BE2C (cell line): ENCODE measurements around the gene CDC42BPA.

Source experiments
- DNase-seq: peaks from one replicate; pipeline ENCODE4 v3.0.0-alpha.2; 2020
- H3K27me3 ChIP-seq: fragments of 250-450 bp; sonication (Bioruptor Pico); 2 replicates; pipeline ENCODE4 v1.5.1; 2020; ENCODE audit warnings: mild to moderate bottlenecking
- H3K36me3 ChIP-seq: fragments of 250-450 bp; sonication (Bioruptor Pico); 2 replicates; pipeline ENCODE4 v1.5.1; 2020; ENCODE audit warnings: mild to moderate bottlenecking
- H3K4me1 ChIP-seq: fragments of 250-450 bp; sonication (Bioruptor Pico); 2 replicates; pipeline ENCODE4 v1.5.1; 2020
- H3K4me3 ChIP-seq: 2 replicates; pipeline ENCODE4 v1.5.1; 2011; ENCODE audit warnings: low read depth, low read length
- H3K9me3 ChIP-seq: fragments of 250-450 bp; sonication (Bioruptor Pico); 2 replicates; pipeline ENCODE4 v1.5.1; 2020
- TF ChIP-seq, protein P1 (sequence below): IDR thresholded peaks from 2 replicates; pipeline ENCODE4 v1.5.1; 2012; ENCODE audit warnings: mild to moderate bottlenecking, low read depth, low read length

CDC42BPA gene

DNA sequence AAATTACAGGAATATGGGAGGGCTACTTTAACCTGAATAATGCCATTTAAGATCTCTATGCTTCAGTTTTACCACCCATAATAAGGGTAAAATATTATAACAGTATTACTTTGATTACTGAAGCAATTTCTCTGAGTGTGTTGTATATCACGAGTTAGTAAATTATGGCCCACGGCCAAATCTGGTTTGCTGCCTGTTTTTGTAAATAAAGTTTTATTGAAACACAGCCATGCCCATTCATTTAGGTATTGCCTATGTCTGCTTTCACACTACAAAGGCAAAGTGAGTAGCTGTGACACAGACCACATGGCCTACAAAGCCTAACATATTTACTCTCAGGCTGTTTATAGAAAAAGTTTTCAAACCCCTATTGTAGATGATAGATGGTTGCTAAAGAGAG, 156.8 kb downstream of the CDC42BPA start:
- no peaks in the 10 kb centered on the region for H3K27me3 ChIP-seq
- H3K36me3 ChIP-seq: peaks cover 9% of the 10 kb centered on the region
- H3K4me3 ChIP-seq: no peak overlapping the region
- peaks cover 8% of the 10 kb centered on the region for H3K4me1 ChIP-seq
- TF ChIP-seq, protein P1, sequence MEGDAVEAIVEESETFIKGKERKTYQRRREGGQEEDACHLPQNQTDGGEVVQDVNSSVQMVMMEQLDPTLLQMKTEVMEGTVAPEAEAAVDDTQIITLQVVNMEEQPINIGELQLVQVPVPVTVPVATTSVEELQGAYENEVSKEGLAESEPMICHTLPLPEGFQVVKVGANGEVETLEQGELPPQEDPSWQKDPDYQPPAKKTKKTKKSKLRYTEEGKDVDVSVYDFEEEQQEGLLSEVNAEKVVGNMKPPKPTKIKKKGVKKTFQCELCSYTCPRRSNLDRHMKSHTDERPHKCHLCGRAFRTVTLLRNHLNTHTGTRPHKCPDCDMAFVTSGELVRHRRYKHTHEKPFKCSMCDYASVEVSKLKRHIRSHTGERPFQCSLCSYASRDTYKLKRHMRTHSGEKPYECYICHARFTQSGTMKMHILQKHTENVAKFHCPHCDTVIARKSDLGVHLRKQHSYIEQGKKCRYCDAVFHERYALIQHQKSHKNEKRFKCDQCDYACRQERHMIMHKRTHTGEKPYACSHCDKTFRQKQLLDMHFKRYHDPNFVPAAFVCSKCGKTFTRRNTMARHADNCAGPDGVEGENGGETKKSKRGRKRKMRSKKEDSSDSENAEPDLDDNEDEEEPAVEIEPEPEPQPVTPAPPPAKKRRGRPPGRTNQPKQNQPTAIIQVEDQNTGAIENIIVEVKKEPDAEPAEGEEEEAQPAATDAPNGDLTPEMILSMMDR: no peak
- no peaks in the 10 kb centered on the region for H3K9me3 ChIP-seq
- no peak for DNase-seq

DNA sequence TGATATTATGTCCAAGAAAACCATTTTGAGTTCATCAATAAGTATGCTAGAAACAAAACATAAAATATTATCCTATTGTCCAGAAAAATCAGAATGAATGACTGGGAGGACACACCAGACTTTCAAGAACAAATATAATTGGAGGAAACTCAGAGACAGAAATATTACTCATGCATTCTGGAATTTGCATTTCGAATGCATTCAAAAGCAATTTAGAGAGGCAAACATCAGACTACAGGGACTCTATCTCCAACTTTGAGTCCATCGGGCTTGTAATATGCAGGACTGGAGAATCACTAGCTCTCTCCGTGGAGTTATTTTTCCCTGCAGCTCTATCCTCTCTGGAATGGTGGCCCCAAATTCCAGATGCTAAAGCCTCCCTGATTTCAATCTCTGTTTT, 161.8 kb downstream of the CDC42BPA start:
- TF ChIP-seq, protein P1: no peak

DNA sequence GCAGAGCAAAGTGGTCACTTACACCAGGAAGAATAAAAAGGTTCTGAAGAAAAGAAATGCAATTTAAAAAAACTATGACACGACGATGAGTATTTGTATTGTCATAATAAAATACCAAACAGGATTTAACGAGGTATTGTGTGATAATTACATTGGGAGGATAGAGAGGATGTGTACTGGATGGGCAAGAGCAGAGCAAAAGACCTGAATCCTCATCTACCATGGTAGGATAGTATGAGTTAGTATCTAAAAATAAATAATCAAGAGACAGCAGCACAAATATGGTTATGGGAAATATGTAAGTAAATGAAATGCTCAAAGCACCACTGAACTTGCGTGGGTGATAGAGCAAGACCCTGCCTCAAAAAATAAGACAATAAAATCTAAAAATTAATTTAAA, 162.6 kb downstream of the CDC42BPA start:
- Histone ChIP-seq H3K36me3 (peaks cover 9% of the 10 kb centered on the region), H3K9me3 (no peaks in the 10 kb centered on the region)

More for the DNA sequence above, 161.8 kb downstream of the CDC42BPA start:
- Histone ChIP-seq H3K9me3 (no peaks in the 10 kb centered on the region), H3K27me3 (no peaks in the 10 kb centered on the region), H3K36me3 (peaks cover 9% of the 10 kb centered on the region), H3K4me1 (peaks cover 4% of the 10 kb centered on the region), H3K4me3 (no peak overlapping the region)
- no peak for DNase-seq

DNA sequence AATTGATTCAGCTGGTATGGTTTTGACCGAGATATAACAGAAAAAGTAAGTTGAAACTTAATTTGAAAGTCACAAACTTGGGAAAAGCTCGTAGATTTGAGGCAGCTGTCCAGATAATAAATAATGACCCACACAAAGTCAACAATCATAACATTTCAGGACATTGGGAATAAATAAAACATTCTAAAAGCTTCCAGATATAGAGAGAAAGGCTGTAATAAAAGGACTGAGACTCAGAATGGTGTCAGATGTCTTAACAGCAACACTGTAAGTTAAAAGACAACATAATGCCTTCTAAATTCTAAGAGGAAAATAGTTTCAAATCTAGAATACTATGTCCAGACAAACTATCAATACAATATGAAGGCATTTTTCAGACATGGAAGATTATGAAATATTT, 163.3 kb downstream of the CDC42BPA start:
- H3K9me3 ChIP-seq: no peaks in the 10 kb centered on the region
- TF ChIP-seq, protein P1: no peak
- no peak overlapping the region for H3K4me3 ChIP-seq
- H3K36me3 ChIP-seq: peaks cover 4% of the 10 kb centered on the region
- H3K4me1 ChIP-seq: peaks cover 4% of the 10 kb centered on the region
- H3K27me3 ChIP-seq: no peaks in the 10 kb centered on the region
- no peak for DNase-seq

More for the DNA sequence above, 162.6 kb downstream of the CDC42BPA start:
- Histone ChIP-seq H3K4me3 (no peak overlapping the region), H3K27me3 (no peaks in the 10 kb centered on the region), H3K4me1 (peaks cover 4% of the 10 kb centered on the region)
- TF ChIP-seq, protein P1: no peak
- DNase-seq: no peak

DNA sequence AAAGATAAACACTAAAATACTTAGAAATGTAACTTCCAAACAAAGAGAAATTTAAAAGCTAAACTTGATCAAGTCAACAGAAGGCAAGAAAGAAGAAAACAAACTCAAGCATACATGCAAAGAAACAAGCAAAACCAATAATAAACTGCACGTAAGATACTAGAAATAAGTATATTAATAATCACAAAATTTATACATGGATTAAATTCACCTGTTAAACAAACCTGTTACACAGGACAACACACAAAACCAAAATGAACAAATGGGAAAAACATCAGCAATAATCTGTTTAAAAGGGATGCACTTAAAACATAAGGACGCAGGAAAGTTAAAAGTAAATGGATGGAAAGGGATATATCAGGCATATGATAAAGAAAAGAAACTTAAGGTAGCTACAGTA, 165.8 kb downstream of the CDC42BPA start:
- Histone ChIP-seq H3K4me1 (no peaks in the 10 kb centered on the region), H3K27me3 (no peaks in the 10 kb centered on the region), H3K36me3 (no peaks in the 10 kb centered on the region), H3K4me3 (no peak overlapping the region), H3K9me3 (no peaks in the 10 kb centered on the region)
- DNase-seq: no peak
- TF ChIP-seq, protein P1: no peak

DNA sequence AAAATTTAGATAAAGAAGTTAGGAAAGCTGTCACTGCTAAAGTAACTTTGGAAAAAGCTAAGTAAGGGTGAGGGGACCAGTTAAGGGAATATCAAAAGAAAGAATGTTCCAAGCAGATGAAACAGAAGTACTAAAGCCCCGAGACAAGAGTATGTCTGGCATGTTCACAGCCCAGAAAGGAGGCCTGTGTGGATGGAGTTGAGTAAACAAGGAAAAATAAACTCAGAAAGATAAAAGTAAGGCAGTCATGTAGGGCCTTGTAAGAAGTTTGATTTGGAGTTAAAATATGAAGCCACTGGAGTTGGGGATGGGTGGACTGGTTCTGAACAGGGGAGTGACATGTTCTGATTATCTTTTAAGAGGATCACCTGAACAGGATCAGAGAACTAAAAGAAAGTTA, 177.9 kb downstream of the CDC42BPA start:
- H3K4me3 ChIP-seq: no peak overlapping the region
- no peaks in the 10 kb centered on the region for H3K4me1 ChIP-seq
- no peaks in the 10 kb centered on the region for H3K27me3 ChIP-seq
- no peaks in the 10 kb centered on the region for H3K9me3 ChIP-seq
- H3K36me3 ChIP-seq: peaks cover 18% of the 10 kb centered on the region
- TF ChIP-seq, protein P1: no peak
- no peak for DNase-seq
